Right lobe of liver (tissue), 6 donors: Measurements from ENCODE around the gene RBFOX1. TPM values are rescaled to one million over a fixed set of nuclear protein-coding genes. Genes with fewer than 3 reads are reported as not detected.

Source experiments
- ATAC-seq, 4 donors: fragments of 200-7000 bp; cut with Tn5 transposase; one replicate each; pipeline ENCODE4 v1.9.1; 2020; ENCODE audit warnings: mild to moderate bottlenecking in 4 of 4, moderate library complexity in 4 of 4
- DNase-seq, 3 donors: peaks; one replicate each; pipeline ENCODE4 v3.0.0-alpha.2; 2020
- H3K27ac ChIP-seq, 3 donors: fragments of 200-600 bp; one replicate each; pipeline ENCODE4 v1.8.0; 2022
- H3K27me3 ChIP-seq, 2 donors: fragments of 200-600 bp; one replicate each; pipeline ENCODE4 v1.8.0; 2022
- H3K36me3 ChIP-seq, 4 donors: fragments of 200-600 bp; sonication (generic) in 1 of 4; one replicate each; pipeline versions ENCODE4 v1.5.1 to v1.8.0; 2017 to 2022; ENCODE audit warnings: control low read depth in 1 of 4
- H3K4me1 ChIP-seq, 4 donors: fragments of 200-600 bp; sonication (generic) in 1 of 4; one replicate each; pipeline versions ENCODE4 v1.5.1 to v1.8.0; 2017 to 2022; ENCODE audit warnings: control low read depth in 1 of 4
- H3K4me3 ChIP-seq, 3 donors: fragments of 200-600 bp; one replicate each; pipeline ENCODE4 v1.8.0; 2022
- H3K9me3 ChIP-seq, 4 donors: fragments of 200-600 bp; sonication (generic) in 1 of 4; one replicate each; pipeline versions ENCODE4 v1.5.1 to v1.8.0; 2017 to 2022; ENCODE audit warnings: control low read depth in 1 of 4
- CTCF ChIP-seq, 4 donors: fragments of 200-600 bp in 3 of 4; fragments of 450-650 bp in 1 of 4; IDR thresholded peaks; one replicate each; pipeline versions ENCODE4 v1.5.1 to v1.8.0; 2016 to 2022; ENCODE audit warnings: antibody characterized with exemption in 4 of 4, mild to moderate bottlenecking in 2 of 4
- POLR2A ChIP-seq: fragments of 450-650 bp; IDR thresholded peaks from one replicate; pipeline ENCODE4 v1.6.1; 2017; ENCODE audit warnings: antibody characterized with exemption, mild to moderate bottlenecking
- whole genome bisulfite sequencing: methylation state at CpG from one replicate; pipeline ENCODE4 v1.1.6; 2018; ENCODE audit warnings: low coverage, low lambda C conversion rate; ENCODE audit not compliant: insufficient coverage; ENCODE audit errors: missing lambda C conversion rate; 5-methylcytosine and 5-hydroxymethylcytosine counted together
- intact Hi-C, 2 donors: fragments of 100-400 bp; cut with DNase I; formaldehyde crosslinking; loops; one replicate each; pipeline versions ENCODE4 v1.11.2 to v1.14.1; 2022
- total RNA-seq, 6 experiments: library from RNA; depleted of rRNA in 2 of 6; stranded (reverse); fragments of >200 nt in 2 of 6; fragmentation: NEBNext Ultra II Directional in 3 of 6; extraction: Animal tissue kit (Norgen Biotek cat#: 25700) in 3 of 6; gene quantifications; one replicate each; pipeline versions ENCODE4 v1.1.0 to v1.2.4, GENCODE V29; 2016 to 2023
- donor health status: DM: no; HTN: yes; CAD: no.
- donor health status: DM: no; HTN: no; CAD: no.
- donor health status: DM: no; HTN: no; CAD: no.
- donor health status: DM: no; HTN: yes; CAD: no.
- donor health status: DM: no; HTN: yes; CAD: no.

Gene RBFOX1
- total RNA-seq, 6 experiments from 2014 or later, result 0.19 TPM; not detected in 5

- Histone ChIP-seq H3K27me3 (no peaks in the 10 kb centered on the region), H3K4me3 (no peak overlapping the region), H3K36me3 (no peaks in the 10 kb centered on the region), H3K9me3 (no peaks in the 10 kb centered on the region), H3K27ac (no peak overlapping the region), H3K4me1 (no peaks in the 10 kb centered on the region)
- no peak for TF ChIP-seq POLR2A
- no peak for TF ChIP-seq CTCF (IDR thresholded peaks at IDR 0.05)
- intact Hi-C loops, result no loop called here
- 41% methylated on average over 16 of the region's 18 CpGs for WGBS
- DNase-seq (no peak), ATAC-seq (no peak)
Measured at GRCh38 chr16:7716660-7717550, 384.3 kb downstream of the RBFOX1 start.

DNA sequence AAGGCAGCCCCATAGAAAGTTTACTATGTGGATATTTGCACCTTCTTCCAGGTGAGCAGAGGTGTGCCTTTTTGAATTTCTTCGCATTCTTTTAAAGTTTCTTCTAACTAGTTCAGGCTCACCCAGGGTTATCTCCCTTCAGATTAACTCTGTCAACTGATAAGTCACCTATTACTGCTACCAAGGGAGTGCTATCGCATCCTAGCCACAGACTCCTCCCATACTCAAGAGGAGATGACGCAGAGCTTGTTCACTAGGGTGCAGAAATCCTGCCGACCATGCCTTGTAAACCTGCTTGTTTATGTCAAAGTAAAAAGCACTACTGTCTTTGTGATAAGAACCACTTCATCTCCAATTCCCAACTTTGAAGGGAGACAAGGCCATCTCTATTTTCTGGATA, 390.1 kb downstream of the RBFOX1 start:
- Histone ChIP-seq H3K4me1 (no peaks in the 10 kb centered on the region), H3K27me3 (no peaks in the 10 kb centered on the region), H3K9me3 (no peaks in the 10 kb centered on the region), H3K27ac (no peak overlapping the region), H3K4me3 (no peak overlapping the region), H3K36me3 (no peaks in the 10 kb centered on the region)
- intact Hi-C loops, result no loop called here
- WGBS, result 18% methylated on average over 4 of the region's 4 CpGs
- no peak for ATAC-seq
- TF ChIP-seq CTCF (IDR thresholded peaks at IDR 0.05), result no peak
- TF ChIP-seq POLR2A, result no peak
- no peak for DNase-seq

GRCh38 chr16:7731141-7731540, 398.5 kb downstream of the RBFOX1 start:
- intact Hi-C loops, result no loop called here
- Histone ChIP-seq H3K27me3 (no peaks in the 10 kb centered on the region), H3K4me1 (no peaks in the 10 kb centered on the region), H3K36me3 (no peaks in the 10 kb centered on the region), H3K4me3 (no peak overlapping the region), H3K27ac (no peak overlapping the region), H3K9me3 (no peaks in the 10 kb centered on the region)
- DNase-seq, result no peak
- WGBS, result 71% methylated on average over 5 of the region's 5 CpGs
- no peak for ATAC-seq
- TF ChIP-seq CTCF (IDR thresholded peaks at IDR 0.05), result no peak

- Histone ChIP-seq H3K4me3 (no peak overlapping the region), H3K27ac (no peak overlapping the region), H3K9me3 (no peaks in the 10 kb centered on the region), H3K4me1 (no peaks in the 10 kb centered on the region), H3K27me3 (no peaks in the 10 kb centered on the region), H3K36me3 (no peaks in the 10 kb centered on the region)
- no peak for ATAC-seq
- no peak for DNase-seq
- intact Hi-C loops, result no loop called here
- WGBS, result 7% methylated on average over 1 of the region's 1 CpG
- TF ChIP-seq POLR2A, result no peak
- no peak for TF ChIP-seq CTCF (IDR thresholded peaks at IDR 0.05)
Measured at GRCh38 chr16:7736138-7736665, 403.6 kb downstream of the RBFOX1 start.
